Thoracic aorta (tissue), 2 donors: ENCODE measurements around the gene CCDC12. TPM values are rescaled to one million over a fixed set of nuclear protein-coding genes. Genes with fewer than 3 reads are reported as not detected.

ENCODE experiments used
- ATAC-seq: fragments of 150-250 bp; one replicate; pipeline ENCODE4 v1.8.0; 2017; ENCODE audit warnings: low read depth; ENCODE audit not compliant: insufficient number of reproducible peaks, low FRiP score
- DNase-seq: peaks from one replicate; pipeline ENCODE4 v3.0.0-alpha.2; 2020; ENCODE audit warnings: low spot score
- H3K27ac ChIP-seq, 2 donors: fragments of 200-600 bp; sonication (generic); 1 replicate in 1 of 2; 2 replicates in 1 of 2; pipeline ENCODE4 v1.5.1; 2016; ENCODE audit warnings: mild to moderate bottlenecking in 2 of 2, moderate library complexity in 2 of 2
- H3K27me3 ChIP-seq: fragments of 200-600 bp; sonication (generic); replicated peaks from 2 replicates; pipeline ENCODE4 v1.6.0; 2016; ENCODE audit warnings: mild to moderate bottlenecking; ENCODE audit not compliant: insufficient read depth
- H3K36me3 ChIP-seq: fragments of 200-600 bp; sonication (generic); one replicate; pipeline ENCODE4 v1.5.1; 2016
- H3K4me1 ChIP-seq, 2 donors: fragments of 200-600 bp; sonication (generic); 1 replicate in 1 of 2; 2 replicates in 1 of 2; pipeline versions ENCODE4 v1.5.1 to v1.6.0; 2016; ENCODE audit warnings: low read depth in 2 of 2, mild to moderate bottlenecking in 1 of 2; ENCODE audit not compliant: control insufficient read depth in 1 of 2
- H3K4me3 ChIP-seq: fragments of 200-600 bp; sonication (generic); 2 replicates; pipeline ENCODE4 v1.5.1; 2016; ENCODE audit warnings: mild to moderate bottlenecking
- H3K9me3 ChIP-seq: fragments of 200-600 bp; sonication (generic); 2 replicates; pipeline ENCODE4 v1.5.1; 2016
- total RNA-seq, 2 donors: library from RNA; depleted of rRNA; stranded (reverse); fragments of >200 nt; gene quantifications; one replicate each; pipeline versions ENCODE4 v1.1.0 to v1.2.3, GENCODE V29; 2016
- TF ChIP-seq, protein P1 (sequence below): fragments of 200-600 bp; sonication (generic); IDR thresholded peaks from one replicate; pipeline ENCODE4 v1.5.1; 2019; ENCODE audit warnings: antibody characterized with exemption

Gene CCDC12
- total RNA-seq, 2 donors from 2014 or later = 29.8 to 58.8 TPM

DNA sequence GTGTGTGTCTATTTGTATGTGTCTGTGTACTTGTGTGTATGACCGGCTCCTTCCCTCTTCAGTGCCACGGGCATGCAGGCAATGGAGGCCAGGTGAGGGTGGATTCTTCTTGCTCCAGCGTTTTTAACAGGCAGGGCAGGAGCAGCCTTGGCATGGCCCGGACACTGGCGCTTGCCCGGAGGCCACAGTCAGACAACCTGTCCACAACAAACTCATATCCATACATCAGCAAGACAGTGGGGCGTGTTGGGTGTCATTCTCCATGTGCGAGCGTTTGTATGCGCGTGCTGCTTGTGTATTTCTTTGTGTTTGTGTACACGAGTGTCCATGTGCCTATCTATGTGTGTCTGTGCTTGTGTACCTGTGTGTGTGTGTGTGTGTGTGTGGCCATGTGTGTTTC is 69.3 kb downstream of the CCDC12 start:
- H3K36me3 ChIP-seq = no peaks in the 10 kb centered on the region
- DNase-seq (no peak), ATAC-seq (no peak)
- no peaks in the 10 kb centered on the region for H3K9me3 ChIP-seq
- no peaks in the 10 kb centered on the region for H3K27me3 ChIP-seq
- H3K27ac ChIP-seq = no peak overlapping the region
- H3K4me1 ChIP-seq = peaks cover 10 to 25% of the 10 kb centered on the region in 2 donors
- TF ChIP-seq, protein P1, sequence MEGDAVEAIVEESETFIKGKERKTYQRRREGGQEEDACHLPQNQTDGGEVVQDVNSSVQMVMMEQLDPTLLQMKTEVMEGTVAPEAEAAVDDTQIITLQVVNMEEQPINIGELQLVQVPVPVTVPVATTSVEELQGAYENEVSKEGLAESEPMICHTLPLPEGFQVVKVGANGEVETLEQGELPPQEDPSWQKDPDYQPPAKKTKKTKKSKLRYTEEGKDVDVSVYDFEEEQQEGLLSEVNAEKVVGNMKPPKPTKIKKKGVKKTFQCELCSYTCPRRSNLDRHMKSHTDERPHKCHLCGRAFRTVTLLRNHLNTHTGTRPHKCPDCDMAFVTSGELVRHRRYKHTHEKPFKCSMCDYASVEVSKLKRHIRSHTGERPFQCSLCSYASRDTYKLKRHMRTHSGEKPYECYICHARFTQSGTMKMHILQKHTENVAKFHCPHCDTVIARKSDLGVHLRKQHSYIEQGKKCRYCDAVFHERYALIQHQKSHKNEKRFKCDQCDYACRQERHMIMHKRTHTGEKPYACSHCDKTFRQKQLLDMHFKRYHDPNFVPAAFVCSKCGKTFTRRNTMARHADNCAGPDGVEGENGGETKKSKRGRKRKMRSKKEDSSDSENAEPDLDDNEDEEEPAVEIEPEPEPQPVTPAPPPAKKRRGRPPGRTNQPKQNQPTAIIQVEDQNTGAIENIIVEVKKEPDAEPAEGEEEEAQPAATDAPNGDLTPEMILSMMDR = no peak
- no peak overlapping the region for H3K4me3 ChIP-seq

DNA sequence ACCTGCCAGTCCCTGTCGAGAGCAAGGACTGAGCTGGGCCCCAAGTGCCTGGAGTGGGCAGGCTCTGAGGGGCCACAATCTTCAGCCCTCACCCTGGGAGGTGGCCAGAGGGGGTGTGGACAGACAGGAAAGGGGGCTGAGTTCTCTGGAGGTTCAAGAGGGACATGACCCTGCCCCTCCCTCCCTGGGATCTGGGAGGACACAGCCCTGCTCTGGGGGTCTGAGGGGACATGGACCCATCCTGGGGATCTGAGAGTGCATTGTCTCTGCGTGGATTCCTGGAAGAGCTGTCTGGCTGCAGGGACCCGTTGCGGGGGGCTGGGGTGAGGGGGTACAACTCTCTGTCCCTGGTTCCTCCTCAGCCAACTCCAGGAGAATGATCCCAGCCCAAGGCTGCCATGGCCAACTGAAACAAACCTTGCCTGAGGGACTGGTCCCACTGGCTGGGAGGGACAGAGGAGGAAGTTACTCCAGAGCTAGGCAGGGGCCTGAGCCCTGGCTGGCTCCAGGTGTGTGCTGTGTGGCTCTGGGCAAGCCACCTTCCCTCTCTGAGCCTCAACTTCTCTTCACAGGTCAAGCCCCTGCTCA is 70.0 kb downstream of the CCDC12 start:
- no peaks in the 10 kb centered on the region for H3K9me3 ChIP-seq
- H3K27ac ChIP-seq = no peak overlapping the region
- TF ChIP-seq, protein P1 = no peak
- peaks cover 10 to 25% of the 10 kb centered on the region in 2 donors for H3K4me1 ChIP-seq
- no peaks in the 10 kb centered on the region for H3K36me3 ChIP-seq
- no peak overlapping the region for H3K4me3 ChIP-seq
- ATAC-seq (no peak), DNase-seq (no peak)
- H3K27me3 ChIP-seq = no peaks in the 10 kb centered on the region

DNA sequence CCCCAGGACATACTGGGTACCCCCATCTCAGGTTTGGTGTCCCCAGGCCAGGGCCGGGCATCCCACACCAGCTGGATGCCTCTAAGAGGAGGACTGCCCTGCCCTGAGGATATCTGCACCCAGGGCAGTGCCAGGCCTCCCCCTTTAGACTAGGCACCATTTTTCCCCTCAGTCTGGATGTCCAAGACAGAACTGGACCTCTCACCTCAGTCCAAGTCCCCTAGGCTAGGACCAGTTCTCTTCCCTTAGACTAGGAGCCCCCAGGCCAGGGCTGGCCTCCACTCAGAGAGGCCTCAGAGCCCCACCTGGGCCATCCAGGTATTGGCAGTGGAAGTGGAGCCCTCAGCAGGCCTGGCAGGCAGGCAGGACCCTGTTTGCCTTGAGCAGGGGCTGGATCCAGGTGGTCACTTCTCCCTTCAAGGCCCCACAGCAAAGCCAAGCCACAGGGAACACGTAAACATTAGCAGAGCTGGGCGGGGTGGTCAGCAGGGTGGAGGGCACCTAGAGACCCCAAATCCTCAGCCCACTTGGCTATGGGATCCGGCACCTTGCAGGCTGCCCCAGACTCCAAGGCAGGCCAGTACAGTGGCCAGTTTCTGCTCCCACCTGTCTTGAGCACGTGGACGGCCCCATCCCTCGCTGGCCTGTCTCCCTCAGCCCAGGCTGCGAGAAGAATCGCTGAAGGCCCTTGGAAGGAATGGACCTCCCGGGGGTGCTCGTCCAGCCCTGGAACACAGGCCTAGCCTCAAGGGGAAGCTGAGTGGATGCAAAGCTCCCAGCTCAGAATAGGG is 70.7 kb downstream of the CCDC12 start:
- ATAC-seq (no peak), DNase-seq (no peak)
- no peaks in the 10 kb centered on the region for H3K27me3 ChIP-seq
- TF ChIP-seq, protein P1 = no peak
- peaks cover 10 to 25% of the 10 kb centered on the region in 2 donors for H3K4me1 ChIP-seq
- H3K9me3 ChIP-seq = no peaks in the 10 kb centered on the region
- H3K36me3 ChIP-seq = no peaks in the 10 kb centered on the region
- H3K27ac ChIP-seq = no peak overlapping the region
- H3K4me3 ChIP-seq = no peak overlapping the region

DNA sequence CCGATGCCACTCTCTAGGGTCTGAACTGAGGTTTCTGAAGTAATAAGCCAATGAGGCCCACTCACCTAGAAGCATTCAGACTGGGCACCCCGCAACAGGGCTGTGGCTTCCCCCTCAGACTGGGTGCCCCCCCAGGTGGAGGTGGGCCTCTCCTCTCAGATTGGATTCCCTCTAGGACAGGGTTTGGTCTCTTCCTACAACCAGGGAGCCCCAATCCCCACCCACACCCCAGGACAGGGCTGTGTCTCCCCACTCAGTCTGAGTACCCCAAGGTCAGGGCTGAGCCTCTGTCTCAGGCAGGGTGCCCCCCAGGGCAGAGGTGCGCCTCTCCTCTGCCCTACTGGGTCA is 71.4 kb downstream of the CCDC12 start:
- Histone ChIP-seq H3K4me1 (peaks cover 10 to 29% of the 10 kb centered on the region in 2 donors), H3K4me3 (no peak overlapping the region), H3K27me3 (no peaks in the 10 kb centered on the region), H3K27ac (no peak overlapping the region), H3K9me3 (no peaks in the 10 kb centered on the region), H3K36me3 (no peaks in the 10 kb centered on the region)
- DNase-seq (no peak), ATAC-seq (no peak)
- TF ChIP-seq, protein P1 = no peak

DNA sequence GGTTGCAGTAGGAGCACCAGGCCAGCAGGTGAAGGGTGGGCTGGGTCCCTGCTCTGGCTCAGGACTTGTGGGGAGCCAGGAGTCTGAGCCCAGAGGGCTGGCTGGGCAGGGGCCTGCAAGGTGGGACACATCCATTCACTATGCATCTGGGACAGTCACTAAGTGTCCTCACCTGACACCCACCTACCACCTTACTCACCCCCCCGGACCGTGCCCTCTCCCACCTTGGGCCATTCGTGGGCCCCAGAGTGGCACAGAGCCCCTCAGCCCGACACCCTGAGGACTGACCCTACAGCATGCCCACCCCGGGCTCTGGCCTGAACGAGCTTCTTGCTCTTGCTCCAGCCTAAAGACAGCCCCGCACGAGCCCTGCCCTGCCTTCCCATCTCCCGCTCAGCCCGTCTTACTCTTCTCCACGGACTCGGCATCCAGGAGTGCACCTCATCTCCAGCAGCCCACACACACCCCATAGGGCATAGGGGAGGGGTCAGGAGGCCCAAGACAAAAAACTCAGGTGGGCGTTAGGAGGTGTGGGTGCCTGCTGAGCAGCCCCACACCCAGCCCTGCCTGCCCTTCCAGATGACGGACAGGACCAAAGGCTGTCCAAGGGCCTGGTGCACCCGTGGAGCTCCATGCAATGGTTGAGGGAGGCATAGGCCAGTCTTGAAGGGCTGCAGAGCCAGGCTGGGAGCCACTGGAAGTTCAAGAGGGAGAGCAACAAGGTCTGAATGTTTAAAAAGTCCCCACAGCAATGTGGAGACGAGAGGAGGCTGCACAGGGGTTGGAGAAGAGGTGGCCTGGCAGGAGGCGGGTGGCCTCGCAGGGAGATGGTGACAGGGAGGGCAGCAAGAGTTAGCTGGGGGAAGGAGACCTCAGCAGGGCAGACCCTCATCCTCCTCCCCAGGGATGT is 72.0 kb downstream of the CCDC12 start:
- Histone ChIP-seq H3K27me3 (no peaks in the 10 kb centered on the region), H3K36me3 (no peaks in the 10 kb centered on the region), H3K4me3 (no peak overlapping the region), H3K4me1 (peaks cover 12 to 31% of the 10 kb centered on the region in 2 donors), H3K27ac (no peak overlapping the region), H3K9me3 (no peaks in the 10 kb centered on the region)
- DNase-seq (no peak), ATAC-seq (no peak)
- TF ChIP-seq, protein P1 = no peak
